GM03348 (cell line): ENCODE measurements around the gene MTARC2.
"Not testable (repeated sequence)": the region's sequence is repeated elsewhere in the genome, so short reads cannot be mapped to it uniquely, and the experiment has no call there.

ENCODE experiments used
- DNase-seq: peaks from one replicate; pipeline ENCODE4 v3.0.0; 2012; ENCODE audit warnings: low spot score

MTARC2 gene

DNA sequence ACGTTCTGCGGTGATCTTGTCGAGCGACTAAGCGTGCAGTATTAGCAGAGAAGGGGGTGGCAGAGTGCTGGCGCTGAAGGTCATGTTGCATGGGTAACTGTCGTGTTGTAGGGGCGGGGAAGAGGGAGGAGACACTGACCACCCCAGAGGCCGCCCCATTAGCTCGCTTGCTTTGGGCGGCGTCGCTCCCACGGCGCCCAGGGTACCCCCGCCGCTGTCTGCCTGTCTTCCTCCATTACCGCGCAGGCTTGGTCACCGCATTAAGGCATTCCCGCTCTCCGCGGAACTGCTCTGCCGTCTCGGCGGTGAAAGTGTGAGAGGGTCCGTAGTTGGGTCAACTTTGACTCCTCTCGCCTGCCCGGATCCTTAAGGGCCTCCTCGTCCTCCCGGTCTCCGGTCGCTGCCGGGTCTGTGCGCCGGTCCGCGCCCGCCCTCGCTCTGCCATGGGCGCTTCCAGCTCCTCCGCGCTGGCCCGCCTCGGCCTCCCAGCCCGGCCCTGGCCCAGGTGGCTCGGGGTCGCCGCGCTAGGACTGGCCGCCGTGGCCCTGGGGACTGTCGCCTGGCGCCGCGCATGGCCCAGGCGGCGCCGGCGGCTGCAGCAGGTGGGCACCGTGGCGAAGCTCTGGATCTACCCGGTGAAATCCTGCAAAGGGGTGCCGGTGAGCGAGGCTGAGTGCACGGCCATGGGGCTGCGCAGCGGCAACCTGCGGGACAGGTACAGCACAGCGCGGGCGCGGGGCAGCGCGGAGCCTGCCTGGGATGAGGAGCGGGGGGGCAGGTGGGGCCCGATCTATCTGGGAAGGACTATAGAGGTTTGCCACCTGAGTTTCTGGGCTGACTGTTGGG lies at the start of gene MTARC2:
MTARC2 (plus strand) TSS at position 234 of the 846 bp plus-strand sequence; CDS start at position 444, 210 bp downstream.
- peak; percentile 91 for DNase-seq

DNA sequence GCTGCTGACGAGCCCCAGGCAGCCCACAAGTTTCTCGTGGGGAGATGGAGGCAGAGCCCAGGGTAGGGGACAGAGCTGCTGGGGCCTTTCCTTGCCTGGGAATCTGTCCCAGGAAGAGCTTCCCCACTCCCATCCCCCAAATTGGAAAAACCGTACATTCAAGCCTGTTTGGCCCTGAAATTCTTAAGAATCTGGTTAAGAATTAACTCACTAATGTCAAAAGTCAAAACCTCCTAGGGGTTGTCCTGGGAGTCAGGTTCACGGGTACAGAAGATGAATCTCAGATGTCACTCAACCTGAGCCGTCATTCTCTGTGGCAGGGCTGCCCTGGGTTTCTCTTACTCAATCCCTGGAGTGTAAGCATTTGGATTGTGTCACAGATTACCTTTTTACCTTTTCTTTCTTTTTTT lies 49.5 kb upstream of the MTARC2 start:
- no peak for DNase-seq

DNA sequence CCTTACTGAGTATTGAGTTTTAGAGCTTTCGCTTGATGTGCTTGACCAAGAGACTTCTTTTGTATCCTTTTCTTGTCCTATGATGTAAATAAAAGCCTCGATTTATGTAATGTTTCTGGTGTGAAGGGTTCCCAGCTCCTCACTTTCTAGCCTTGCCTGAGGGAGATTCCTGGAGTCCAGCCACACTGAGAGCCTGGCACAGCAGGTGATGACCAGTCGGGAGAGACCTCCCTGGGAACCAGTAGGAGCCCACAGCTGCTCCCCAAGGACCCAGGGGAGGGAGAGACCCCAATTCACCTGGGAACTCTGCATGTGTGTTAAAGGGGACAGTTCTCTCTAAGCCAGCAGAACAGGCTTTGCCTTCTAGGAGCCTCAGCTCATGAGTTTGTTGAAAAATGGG lies 49.1 kb upstream of the MTARC2 start:
- DNase-seq: no peak

DNA sequence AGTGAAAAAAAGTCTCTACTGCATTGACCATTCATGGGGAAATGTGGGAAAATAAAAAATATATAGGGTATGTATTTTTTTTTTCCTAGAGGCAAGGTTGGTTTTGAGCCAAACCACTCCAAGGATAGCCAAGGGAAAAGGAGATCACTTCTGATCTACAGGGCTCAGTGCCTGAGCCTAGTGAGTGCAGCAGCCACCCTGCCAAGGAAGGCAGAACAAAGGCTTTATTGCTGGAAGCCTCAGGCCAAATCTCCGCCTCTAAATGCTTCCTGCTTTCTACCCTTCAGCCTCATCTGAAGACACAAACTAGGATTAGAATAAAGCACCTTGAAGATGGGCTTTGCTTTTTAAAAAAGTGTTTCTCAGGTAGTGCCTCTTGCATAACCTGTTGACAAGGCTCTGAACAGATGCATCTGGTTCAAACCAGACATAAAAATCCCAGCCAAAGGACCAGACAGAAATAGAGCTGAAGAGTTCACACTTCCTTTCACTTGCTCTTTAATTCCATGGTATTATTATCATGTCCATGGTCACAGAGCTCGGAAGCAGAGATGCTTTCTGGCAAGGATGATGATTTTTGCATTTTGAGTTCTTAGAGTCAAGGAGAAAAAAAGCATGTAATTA lies 47.5 kb upstream of the MTARC2 start:
- DNase-seq: no peak

DNA sequence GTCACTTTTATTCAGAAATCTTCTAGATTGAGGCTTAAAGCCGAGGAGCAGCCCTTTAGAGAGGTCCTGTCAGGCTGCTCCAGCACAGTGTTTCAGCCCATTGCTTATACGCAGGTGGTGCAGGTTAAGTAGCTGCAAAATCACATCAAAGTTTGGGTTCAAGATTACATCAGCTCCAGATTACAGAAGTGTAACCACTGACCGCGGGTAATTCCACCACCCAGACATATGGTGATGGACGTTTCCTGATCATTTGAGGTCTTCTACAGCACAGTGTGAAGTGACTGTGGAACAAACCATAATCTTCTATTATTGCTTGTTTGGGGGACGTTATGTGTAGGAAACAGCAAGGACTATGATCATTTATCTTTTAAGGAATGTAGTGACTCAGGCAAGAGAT lies 46.1 kb upstream of the MTARC2 start:
- no peak for DNase-seq

DNA sequence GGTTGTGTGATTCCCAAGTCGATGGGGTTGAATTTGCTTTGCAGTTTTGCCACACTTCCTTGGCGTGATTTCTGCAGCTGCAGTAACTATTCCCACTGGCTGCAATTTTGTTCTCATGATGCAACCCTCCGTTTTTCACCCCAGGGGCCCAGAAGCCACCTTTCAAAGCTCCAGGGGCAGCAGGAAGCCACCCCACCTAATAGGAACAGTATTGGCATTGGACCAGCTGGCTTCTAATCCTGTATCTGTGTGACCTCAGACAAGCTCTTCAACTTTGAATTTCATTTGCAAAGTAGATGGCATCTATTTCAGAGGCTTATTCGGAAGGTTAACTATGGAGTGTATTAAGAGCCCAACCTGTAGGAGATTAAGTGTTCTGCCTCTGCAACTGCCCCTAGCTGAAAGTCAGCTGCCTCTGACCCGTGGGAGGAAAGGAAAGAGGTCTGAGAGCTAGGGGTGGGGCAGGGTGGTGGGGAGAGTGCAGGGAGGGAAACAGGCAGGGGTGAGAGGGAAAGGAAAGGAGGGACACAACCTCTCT lies 45.3 kb upstream of the MTARC2 start:
- no peak for DNase-seq

DNA sequence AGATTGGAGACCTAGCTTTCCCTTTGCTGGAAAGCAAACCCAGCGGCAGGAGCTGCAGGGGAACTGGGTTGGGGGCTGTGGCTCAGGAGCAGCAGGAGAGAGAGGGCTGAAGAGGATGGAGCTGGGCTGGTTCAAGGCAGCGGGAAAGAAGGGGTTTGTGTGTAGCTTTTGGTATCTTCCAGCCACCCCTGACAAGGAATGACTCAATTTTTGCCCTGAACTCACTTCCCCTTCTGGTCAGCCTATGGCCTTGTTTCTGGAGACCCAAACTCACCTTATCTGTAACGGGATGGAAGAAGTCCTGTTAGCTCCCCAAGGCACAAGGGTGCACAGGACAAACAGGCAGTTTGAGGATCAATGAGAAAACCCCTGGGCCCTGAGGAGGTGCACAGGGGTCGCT lies 44.8 kb upstream of the MTARC2 start:
- DNase-seq: no peak

DNA sequence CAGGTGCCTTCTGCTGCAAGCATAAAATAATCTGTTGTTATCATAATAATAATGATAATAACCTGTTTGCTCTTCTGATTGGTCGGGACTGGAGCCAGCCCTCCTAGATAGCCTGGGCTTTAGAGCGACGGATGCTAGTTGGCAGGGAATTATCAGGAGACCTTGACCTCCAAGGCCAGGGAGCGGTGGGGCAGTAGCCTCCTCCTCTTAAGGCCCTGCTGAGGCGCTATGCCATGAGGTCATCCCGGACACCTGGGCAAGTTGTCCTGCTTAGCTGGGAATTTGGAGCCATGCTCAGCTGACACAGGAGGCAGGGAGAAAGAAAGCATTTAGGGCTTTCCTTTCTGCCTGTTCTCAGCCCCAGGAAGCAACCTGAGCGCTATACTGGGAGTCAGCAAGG lies 42.3 kb upstream of the MTARC2 start:
- DNase-seq: no peak

DNA sequence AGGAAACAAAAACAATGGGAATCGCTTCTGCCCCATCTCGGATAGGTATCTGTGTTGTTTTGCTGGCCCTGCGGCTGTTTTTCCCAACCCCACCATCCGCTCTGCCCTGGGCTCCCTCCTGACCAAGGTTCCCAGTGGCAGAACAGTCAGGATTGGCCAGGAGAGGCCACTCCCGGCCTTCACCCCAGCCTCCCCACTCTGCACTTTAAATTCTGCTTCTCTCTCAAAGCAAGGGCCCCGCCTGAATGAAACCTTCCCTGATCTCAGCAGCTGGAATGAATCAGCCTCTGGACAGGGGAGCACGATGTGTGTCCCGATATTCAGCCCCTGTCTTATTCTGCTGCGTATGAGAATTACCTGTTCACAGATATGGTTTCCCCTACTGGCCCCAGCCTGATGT lies 41.6 kb upstream of the MTARC2 start:
- no peak for DNase-seq

DNA sequence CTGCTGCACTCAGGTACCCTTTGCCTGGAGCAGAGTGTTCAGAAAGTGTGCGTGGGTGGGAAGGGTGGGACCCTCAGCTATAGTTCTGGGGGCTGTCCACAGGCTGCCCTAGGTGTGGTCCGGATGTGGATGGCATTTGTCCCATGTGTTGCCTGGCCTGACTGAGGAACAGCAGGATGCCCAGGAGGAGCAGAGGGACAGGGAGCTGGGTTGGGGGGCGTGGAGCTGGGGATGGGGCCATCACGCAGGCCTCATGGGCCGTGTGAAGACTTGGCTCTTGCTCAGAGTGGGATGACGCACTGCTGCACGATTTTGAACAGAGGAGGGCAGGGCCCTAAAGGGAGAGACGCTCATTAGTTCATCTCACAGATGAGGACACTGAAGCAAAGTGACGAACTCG lies 41.0 kb upstream of the MTARC2 start:
- DNase-seq: no peak

DNA sequence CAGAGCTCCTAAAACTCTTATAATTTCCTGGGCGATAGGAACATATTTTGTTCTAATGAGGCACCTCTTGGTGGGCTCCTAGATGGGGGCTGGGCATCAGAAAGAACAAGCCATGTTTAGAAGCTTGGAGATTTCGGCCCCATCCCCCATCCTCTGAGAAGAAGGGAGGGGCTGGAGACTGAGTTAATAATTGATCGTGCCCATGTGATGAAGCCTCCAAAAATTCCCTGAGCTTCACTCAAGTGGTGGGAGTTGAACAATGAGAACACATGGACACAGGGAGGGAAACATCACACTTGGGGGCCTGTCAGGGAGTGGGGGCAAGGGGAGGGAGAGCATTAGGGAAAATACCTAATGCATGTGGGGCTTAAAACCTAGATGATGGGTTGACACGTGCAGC lies 39.9 kb upstream of the MTARC2 start:
- no peak for DNase-seq

DNA sequence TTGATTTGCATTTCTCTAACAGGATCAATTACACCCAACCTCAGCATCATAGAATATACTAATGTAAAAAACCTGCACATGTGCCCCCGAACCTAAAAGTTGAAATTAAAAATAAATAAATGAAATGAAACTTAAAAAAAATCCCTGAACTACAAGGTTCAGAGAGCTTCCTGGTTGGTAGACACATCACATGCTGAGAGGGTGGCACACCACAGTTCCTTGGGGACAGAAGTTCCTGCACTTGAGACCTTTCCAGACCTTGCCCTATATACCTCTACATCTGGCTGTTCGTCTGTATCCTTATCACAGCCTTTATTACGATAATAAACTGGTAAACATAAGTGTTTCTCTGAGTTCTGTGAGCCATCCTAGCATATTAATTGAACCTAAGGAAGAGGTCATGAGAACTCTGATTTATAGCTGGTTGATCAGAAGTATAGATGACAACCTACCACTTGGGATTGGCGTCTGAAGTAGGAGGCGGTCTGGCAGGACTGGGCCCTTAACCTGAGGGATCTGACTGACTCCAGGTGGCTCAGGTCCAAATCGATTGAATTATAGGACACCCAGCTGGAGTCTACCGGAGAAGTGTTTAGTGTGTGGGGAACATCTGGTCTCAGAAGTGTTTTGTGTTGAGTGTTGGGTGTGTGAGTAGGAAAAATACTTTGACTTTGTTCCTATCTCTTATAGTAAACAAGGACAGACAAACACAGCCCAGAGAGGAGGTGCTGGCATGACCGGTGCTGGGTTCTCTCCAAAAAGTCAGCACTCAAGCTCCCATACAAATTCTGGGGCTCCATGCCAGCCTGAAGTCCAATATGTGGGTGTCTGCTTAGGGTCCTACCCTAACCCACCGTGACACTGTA lies 39.0 kb upstream of the MTARC2 start:
- DNase-seq: no peak

DNA sequence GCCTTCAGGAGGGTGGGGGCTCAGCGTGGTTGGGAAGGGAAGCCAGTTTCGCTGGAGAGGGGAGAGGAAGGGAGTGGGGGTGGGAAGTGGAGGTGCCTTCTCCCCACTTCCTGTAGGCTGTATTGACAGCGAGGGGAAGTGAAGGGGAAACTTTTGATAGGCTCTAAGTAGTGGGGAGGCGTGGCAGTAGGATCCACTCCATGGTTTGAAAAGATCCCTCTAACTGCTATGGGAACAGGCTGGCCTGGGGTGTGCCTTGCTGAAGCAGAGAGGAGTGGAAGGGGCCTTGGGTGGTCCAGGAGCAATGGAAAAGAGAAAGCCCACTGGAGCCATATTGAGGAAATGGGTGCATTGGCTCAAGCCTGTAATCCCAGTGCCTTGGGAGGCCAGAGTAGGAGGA lies 37.8 kb upstream of the MTARC2 start:
- DNase-seq: no peak

DNA sequence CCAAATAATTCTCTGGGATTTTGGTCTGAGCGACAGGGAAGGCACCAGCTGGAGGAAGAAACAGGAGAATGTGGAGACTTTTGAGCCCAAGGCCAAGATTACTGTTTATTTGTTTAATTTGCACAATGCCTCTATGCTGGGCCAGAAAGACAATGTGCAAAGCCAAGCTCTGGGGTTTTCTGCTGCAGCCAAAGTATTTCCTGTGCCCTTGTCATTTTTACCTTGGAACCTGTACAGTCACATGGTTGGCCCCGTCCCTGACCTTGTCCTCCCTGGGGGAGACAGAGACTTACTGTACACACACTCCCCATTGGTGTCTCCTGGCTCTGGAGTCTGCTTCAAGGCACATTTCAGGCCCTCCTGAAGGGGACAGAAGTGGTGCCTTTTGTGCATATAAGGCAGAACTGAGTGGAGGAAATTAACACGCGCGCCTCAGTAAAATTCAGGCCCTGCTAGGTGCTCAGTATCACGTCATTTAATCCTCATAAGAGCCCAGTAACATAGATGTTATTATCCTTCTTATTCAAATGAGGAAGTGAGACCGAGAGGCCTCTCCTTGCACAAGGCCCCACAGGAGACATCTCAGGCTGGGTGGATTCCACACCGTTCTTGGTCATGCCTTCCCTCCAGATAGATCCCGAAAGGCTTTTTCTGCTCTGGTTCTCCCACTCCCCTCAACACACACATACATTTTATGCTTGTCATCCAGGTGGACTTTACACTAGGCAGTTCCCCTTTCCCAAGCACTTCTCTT lies 36.9 kb upstream of the MTARC2 start:
- no peak for DNase-seq

DNA sequence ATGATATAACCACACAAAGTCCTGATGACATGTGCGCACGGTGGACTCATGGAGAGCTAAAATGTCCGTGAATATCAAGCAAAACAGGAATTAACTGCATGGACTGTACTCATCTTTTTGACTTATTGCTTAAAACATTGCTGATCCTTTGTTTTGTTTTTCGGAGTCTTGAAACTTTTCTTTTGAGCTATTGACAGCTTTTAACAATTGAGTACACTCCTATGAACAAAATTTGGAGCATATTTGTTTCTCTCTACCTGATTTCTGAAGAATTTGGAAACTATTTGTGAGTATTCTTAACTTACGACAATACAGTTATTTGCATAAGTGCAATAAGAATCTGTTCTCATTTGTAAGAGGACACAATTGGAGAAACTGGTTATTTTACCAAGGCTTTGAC lies 32.1 kb upstream of the MTARC2 start:
- not testable (repeated sequence) for DNase-seq

DNA sequence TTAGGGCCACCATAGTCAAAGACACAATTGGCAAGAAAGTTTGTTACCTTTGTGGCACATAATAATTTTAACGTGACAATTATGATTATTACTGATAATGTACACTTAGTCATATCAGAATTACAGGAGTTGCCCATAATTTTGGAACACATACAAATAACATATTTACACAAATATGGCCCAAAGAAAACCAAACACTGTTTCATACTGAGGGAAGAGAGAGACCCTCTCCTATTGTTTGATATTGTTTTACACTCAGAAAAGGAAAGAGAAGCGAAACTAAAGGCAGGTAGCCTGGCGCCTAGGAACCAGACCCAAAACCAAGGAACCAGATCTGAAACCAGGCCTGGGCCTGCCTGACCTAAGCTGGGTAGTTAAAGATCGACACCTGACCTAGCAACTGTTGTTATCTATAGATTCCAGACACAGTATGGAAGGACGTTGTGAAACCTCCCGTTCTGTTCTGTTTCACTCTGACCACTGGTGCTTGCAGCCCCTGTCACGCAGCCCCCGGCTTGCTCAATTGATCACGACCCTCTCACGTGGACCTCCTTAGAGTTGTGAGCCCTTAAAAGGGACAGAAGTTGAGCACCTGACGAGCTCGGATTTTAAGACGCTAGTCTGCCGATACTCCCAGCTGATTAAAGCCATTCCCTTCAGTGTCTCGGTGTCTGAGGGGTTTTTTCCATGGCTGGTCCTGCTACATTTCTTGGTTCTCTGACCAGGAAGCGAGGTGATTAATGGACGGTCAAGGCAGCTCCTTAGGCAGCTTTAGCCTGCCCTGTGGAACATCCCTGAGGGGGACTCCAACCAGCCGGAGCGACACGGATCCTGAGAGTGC lies 30.1 kb upstream of the MTARC2 start:
- no peak for DNase-seq

DNA sequence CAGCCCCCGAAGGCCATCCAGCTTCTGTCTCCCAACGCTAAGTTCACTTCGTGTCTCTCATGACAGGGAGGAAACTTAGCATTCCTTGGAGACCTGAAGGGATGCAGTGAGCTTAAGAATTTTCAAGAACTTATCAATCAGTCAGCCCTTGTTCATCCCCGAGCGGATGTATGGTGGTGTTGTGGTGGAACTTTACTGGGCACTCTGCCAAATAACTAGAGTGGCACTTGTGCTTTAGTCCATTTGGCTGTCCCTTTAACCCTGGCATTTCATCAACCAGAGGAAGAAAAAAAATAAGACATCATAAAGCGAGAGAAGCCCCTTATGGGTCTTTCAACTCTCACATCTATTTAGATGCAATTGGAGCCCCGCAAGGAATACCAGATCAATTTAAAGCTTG lies 26.9 kb upstream of the MTARC2 start:
- DNase-seq: not testable (repeated sequence)

DNA sequence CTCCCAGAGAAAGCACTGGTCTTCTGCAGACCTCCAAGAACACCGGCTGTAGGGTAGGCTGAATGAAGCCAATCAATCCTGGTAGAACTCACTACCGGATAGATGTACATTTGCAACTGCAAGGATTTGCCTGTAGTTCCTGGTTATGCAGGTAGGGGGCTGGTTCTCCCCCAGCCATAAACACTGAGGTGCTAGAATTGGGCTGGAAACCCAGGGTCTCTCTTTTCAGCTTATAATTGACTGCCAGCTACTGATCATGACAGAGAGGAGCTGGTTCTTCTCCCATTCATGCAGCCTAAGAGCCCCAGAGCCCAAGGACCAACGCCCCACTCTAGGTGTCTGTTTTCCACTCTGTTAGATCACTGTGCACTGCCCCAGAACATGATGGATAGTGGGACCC lies 21.5 kb upstream of the MTARC2 start:
- no peak for DNase-seq

DNA sequence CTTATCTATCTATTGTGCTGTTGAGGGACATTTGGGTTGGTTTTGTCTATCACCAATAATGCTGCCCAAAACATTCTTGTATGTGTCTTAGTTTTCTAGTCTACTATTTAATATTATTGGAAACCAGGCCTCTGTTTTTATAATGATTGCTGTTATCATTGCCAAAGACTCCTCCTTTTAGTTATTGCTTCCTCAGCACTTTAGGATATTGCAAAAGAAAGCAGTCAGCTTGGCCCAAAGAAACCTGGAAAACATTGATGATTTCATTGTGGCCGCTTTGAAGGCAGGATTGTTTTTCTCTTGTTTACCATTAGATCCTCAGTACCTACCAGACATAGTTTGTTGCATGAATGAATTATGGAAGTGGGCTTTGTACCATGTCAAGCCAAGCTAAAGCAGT lies 20.6 kb upstream of the MTARC2 start:
- no peak for DNase-seq

DNA sequence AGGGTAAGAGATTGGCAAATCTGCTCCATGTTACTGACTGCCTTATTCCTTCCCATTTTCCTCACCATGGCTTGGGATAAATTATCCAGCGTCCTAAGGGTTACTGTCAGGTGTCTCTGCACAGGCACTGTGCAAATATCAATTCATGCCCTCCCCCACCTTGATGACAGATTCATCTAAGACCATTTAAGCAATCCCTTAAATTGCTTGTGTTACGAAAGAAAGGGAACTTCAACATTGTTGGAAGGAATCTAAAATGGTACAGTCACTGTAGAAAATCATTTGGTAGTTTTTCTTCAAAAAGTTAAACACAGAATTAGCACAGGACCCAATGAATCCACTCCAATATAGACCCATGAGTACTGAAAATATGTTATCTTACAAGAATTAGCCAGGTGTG lies 17.6 kb upstream of the MTARC2 start:
- no peak for DNase-seq

DNA sequence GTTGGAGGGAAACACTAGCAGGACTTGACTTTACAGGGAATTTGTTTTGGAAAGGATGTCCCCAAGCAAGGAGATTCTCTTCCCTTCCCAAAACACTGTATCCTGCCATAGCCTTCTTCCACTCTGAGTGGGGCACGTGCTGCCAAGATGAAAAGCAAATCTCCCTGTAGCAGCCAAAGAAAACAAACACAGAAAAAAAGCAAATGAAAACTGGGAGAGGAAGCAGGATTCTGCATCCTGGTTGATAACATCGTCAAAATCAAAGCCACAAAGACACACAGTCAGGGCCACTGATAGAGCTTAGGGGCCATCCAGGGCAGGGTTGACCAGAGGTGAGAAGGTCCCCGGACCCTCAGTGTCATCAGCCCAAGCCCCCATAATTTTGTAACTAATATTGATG lies 16.0 kb upstream of the MTARC2 start:
- DNase-seq: no peak
